Lower lobe of right lung (tissue), 2 donors: ENCODE measurements around the gene NPPB. TPM values are rescaled to one million over a fixed set of nuclear protein-coding genes. Genes with fewer than 3 reads are reported as not detected.

Experiments
- ATAC-seq, 2 donors: fragments of 200-7000 bp; cut with Tn5 transposase; one replicate each; pipeline ENCODE4 v1.9.1; 2020 to 2022; ENCODE audit warnings: mild to moderate bottlenecking in 2 of 2, moderate library complexity in 2 of 2
- DNase-seq: peaks from one replicate; pipeline ENCODE4 v3.0.0-alpha.2; 2020
- H3K27ac ChIP-seq: fragments of 200-600 bp; one replicate; pipeline ENCODE4 v1.8.0; 2022
- H3K27me3 ChIP-seq: fragments of 200-600 bp; one replicate; pipeline ENCODE4 v1.8.0; 2022; ENCODE audit warnings: low read depth
- H3K36me3 ChIP-seq: fragments of 200-600 bp; one replicate; pipeline ENCODE4 v1.8.0; 2022; ENCODE audit warnings: mild to moderate bottlenecking
- H3K4me1 ChIP-seq: fragments of 200-600 bp; one replicate; pipeline ENCODE4 v1.8.0; 2022
- H3K4me3 ChIP-seq: fragments of 200-600 bp; one replicate; pipeline ENCODE4 v1.8.0; 2022; ENCODE audit warnings: mild to moderate bottlenecking
- H3K9me3 ChIP-seq: fragments of 200-600 bp; one replicate; pipeline ENCODE4 v1.8.0; 2022
- CTCF ChIP-seq: fragments of 200-600 bp; IDR thresholded peaks from one replicate; pipeline ENCODE4 v1.8.0; 2022; ENCODE audit warnings: antibody characterized with exemption, mild to moderate bottlenecking
- intact Hi-C: fragments of 100-400 bp; cut with DNase I; formaldehyde crosslinking; loops from one replicate; pipeline ENCODE4 v1.11.0; 2022
- total RNA-seq: library from RNA; stranded (reverse); fragmentation: NEBNext Ultra II Directional; extraction: Animal tissue kit (Norgen Biotek cat#: 25700); gene quantifications from one replicate; pipeline ENCODE4 v1.2.1, GENCODE V29; 2021
- donor health status: DM: no; HTN: yes; CAD: no; lungs with severe emphysema.

Gene NPPB
- total RNA-seq, 1 donor from 2014 or later, result not detected

GRCh38 chr1:11885916-11886315 lies 27.2 kb upstream of the NPPB start:
- H3K27ac ChIP-seq, result no peak overlapping the region

GRCh38 chr1:11882814-11883538 lies 24.2 kb upstream of the NPPB start:
- Histone ChIP-seq H3K27ac (no peak overlapping the region), H3K9me3 (no peaks in the 10 kb centered on the region), H3K4me3 (no peak overlapping the region), H3K4me1 (peaks cover 18% of the 10 kb centered on the region), H3K36me3 (no peaks in the 10 kb centered on the region), H3K27me3 (peaks cover 5% of the 10 kb centered on the region)
- TF ChIP-seq CTCF, result no peak
- peak; percentile 72 to 73 for ATAC-seq
- DNase-seq, result peak; percentile 69
- intact Hi-C loops, result no loop called here

More at GRCh38 chr1:11885916-11886315, 27.2 kb upstream of the NPPB start:
- Histone ChIP-seq H3K4me1 (peaks cover 8% of the 10 kb centered on the region), H3K4me3 (no peak overlapping the region), H3K36me3 (no peaks in the 10 kb centered on the region), H3K9me3 (no peaks in the 10 kb centered on the region), H3K27me3 (no peaks in the 10 kb centered on the region)
- DNase-seq, result no peak
- TF ChIP-seq CTCF, result no peak
- intact Hi-C loops, result no loop called here
- ATAC-seq, result no peak

GRCh38 chr1:11881749-11882441 lies 23.1 kb upstream of the NPPB start:
- Histone ChIP-seq H3K4me1 (peaks cover 18% of the 10 kb centered on the region), H3K27me3 (peaks cover 5% of the 10 kb centered on the region), H3K27ac (no peak overlapping the region), H3K9me3 (no peaks in the 10 kb centered on the region), H3K36me3 (no peaks in the 10 kb centered on the region), H3K4me3 (no peak overlapping the region)
- TF ChIP-seq CTCF, result no peak
- intact Hi-C loops, result no loop called here
- ATAC-seq, result no peak
- DNase-seq, result no peak

GRCh38 chr1:11880911-11881748 lies 22.4 kb upstream of the NPPB start:
- no peak for ATAC-seq
- no peak for DNase-seq
- no peak for TF ChIP-seq CTCF
- Histone ChIP-seq H3K4me3 (no peak overlapping the region), H3K9me3 (no peaks in the 10 kb centered on the region), H3K4me1 (peaks cover 20% of the 10 kb centered on the region), H3K27me3 (peaks cover 5% of the 10 kb centered on the region), H3K27ac (no peak overlapping the region), H3K36me3 (no peaks in the 10 kb centered on the region)
- intact Hi-C loops, result no loop called here

GRCh38 chr1:11880181-11880575 lies 21.4 kb upstream of the NPPB start:
- Histone ChIP-seq H3K27ac (no peak overlapping the region), H3K9me3 (no peaks in the 10 kb centered on the region), H3K4me1 (peaks cover 24% of the 10 kb centered on the region), H3K27me3 (peaks cover 5% of the 10 kb centered on the region), H3K36me3 (no peaks in the 10 kb centered on the region), H3K4me3 (no peak overlapping the region)
- DNase-seq, result no peak
- TF ChIP-seq CTCF, result no peak
- intact Hi-C loops, result no loop called here
- ATAC-seq, result no peak
